H1 (cell line): ENCODE data around the gene AANAT. TPM values are rescaled to one million over a fixed set of nuclear protein-coding genes. Genes with fewer than 3 reads are reported as not detected.
A peak's percentile ranks its signal among the peaks of the same experiment; 100 is the strongest.

ENCODE experiments used
- CTCF ChIA-PET: fragments of 300-600 bp; sonication (Branson Sonifier 250); formaldehyde crosslinking; loops from one replicate; lab custom pipeline; 2021; ENCODE audit not compliant: partially characterized antibody; lab: Charles Lee
- POLR2A ChIA-PET: fragments of 300-600 bp; sonication (Branson Sonifier 250); formaldehyde crosslinking; loops from one replicate; lab custom pipeline; 2021; ENCODE audit warnings: inconsistent platforms; ENCODE audit not compliant: partially characterized antibody; lab: Charles Lee
- DNase-seq, 2 experiments: peaks; one replicate each; pipeline versions ENCODE4 v3.0.0 to v3.0.0-alpha.2; 2010 to 2022; ENCODE audit warnings: low spot score in 2 of 2, low read depth in 1 of 2, mixed read lengths in 1 of 2
- FAIRE-seq: peaks from 2 replicates; lab custom pipeline; 2011; peaks lifted over from hg19 to GRCh38; lab: Jason Lieb, UNC
- H2AFZ ChIP-seq: 2 replicates; pipeline ENCODE4 v1.8.1; 2012; ENCODE audit warnings: low read length, inconsistent platforms
- H2AK5ac ChIP-seq: 2 replicates; pipeline ENCODE4 v1.6.1; 2013; ENCODE audit warnings: low read depth, low read length
- H2BK120ac ChIP-seq: replicated peaks from 2 replicates; pipeline ENCODE3; 2013; ENCODE audit warnings: low read depth, low read length, inconsistent platforms
- H2BK12ac ChIP-seq: 2 replicates; pipeline ENCODE4 v1.6.1; 2013; ENCODE audit warnings: low read depth, low read length
- H2BK15ac ChIP-seq: 2 replicates; pipeline ENCODE4 v1.6.1; 2013; ENCODE audit warnings: low read length
- H2BK20ac ChIP-seq: 2 replicates; pipeline ENCODE4 v1.6.1; 2013; ENCODE audit warnings: low read length
- H2BK5ac ChIP-seq: 2 replicates; pipeline ENCODE4 v1.6.1; 2013; ENCODE audit warnings: low read depth, low read length
- H3K14ac ChIP-seq: 2 replicates; pipeline ENCODE4 v1.6.1; 2013; ENCODE audit warnings: inconsistent platforms; ENCODE audit not compliant: insufficient read length
- H3K18ac ChIP-seq: 2 replicates; pipeline ENCODE4 v1.6.1; 2013; ENCODE audit warnings: low read length; ENCODE audit errors: extremely low read depth
- H3K23ac ChIP-seq: 2 replicates; pipeline ENCODE4 v1.6.1; 2013; ENCODE audit warnings: inconsistent platforms; ENCODE audit not compliant: insufficient read length
- H3K23me2 ChIP-seq: 2 replicates; pipeline ENCODE4 v1.6.1; 2013; ENCODE audit warnings: low read depth, low read length
- H3K27ac ChIP-seq: 2 replicates; pipeline ENCODE4 v1.6.1; 2011; ENCODE audit warnings: low read depth, low read length, inconsistent platforms
- H3K27me3 ChIP-seq, 4 experiments: replicated peaks in 1 of 4; 1 replicate in 1 of 4; 2 replicates in 3 of 4; pipeline versions ENCODE4 v1.6.1 to v1.8.1; 2011 to 2013; ENCODE audit warnings: low read length in 3 of 4, mild to moderate bottlenecking in 3 of 4, inconsistent platforms in 2 of 4, mixed read lengths in 2 of 4, moderate library complexity in 1 of 4; ENCODE audit not compliant: control insufficient read depth in 3 of 4, insufficient read depth in 3 of 4; ENCODE audit errors: extremely low read depth in 1 of 4
- H3K36me3 ChIP-seq, 4 experiments: 2 replicates each; pipeline versions ENCODE4 v1.6.1 to v1.8.1; 2011 to 2013; ENCODE audit warnings: mild to moderate bottlenecking in 4 of 4, low read length in 3 of 4, moderate library complexity in 2 of 4, control low read depth in 1 of 4, inconsistent platforms in 1 of 4; ENCODE audit not compliant: insufficient read depth in 4 of 4, control insufficient read depth in 2 of 4
- H3K4ac ChIP-seq: replicated peaks from 2 replicates; pipeline ENCODE3; 2013; ENCODE audit warnings: low read length, low read depth, mixed read lengths, inconsistent platforms; ENCODE audit not compliant: insufficient read length
- H3K4me1 ChIP-seq, 4 experiments: replicated peaks in 1 of 4; 1 replicate in 1 of 4; 2 replicates in 3 of 4; pipeline versions ENCODE4 v1.6.1 to v1.8.1; 2011 to 2013; ENCODE audit warnings: low read length in 3 of 4, inconsistent platforms in 2 of 4, mixed read lengths in 1 of 4; ENCODE audit not compliant: insufficient read depth in 4 of 4, control insufficient read depth in 3 of 4
- H3K4me2 ChIP-seq, 2 experiments: 2 replicates each; pipeline versions ENCODE4 v1.6.1 to v1.8.1; 2011 to 2013; ENCODE audit warnings: low read depth in 2 of 2, low read length in 2 of 2, control low read depth in 1 of 2, inconsistent platforms in 1 of 2, mild to moderate bottlenecking in 1 of 2; ENCODE audit not compliant: insufficient read depth in 1 of 2
- H3K4me3 ChIP-seq, 4 experiments: fragments of 200-600, 300-600 bp in 1 of 4; sonication (generic), shearing (Covaris generic), sonication (Bioruptor Twin) in 1 of 4; 2 replicates each; pipeline versions ENCODE4 v1.5.1 to v1.8.1; 2011 to 2016; ENCODE audit warnings: low read length in 4 of 4, low read depth in 3 of 4, control low read depth in 2 of 4, inconsistent platforms in 2 of 4, mild to moderate bottlenecking in 2 of 4, mixed read lengths in 1 of 4, moderate library complexity in 1 of 4; ENCODE audit not compliant: insufficient read depth in 2 of 4; ENCODE audit errors: extremely low read depth in 1 of 4
- H3K56ac ChIP-seq: replicated peaks from 2 replicates; pipeline ENCODE3; 2013; ENCODE audit warnings: low read depth, mild to moderate bottlenecking, mixed read lengths, low read length, inconsistent platforms; ENCODE audit not compliant: insufficient read length
- H3K79me1 ChIP-seq: 2 replicates; pipeline ENCODE4 v1.6.1; 2013; ENCODE audit warnings: low read depth, low read length, control low read depth
- H3K79me2 ChIP-seq, 2 experiments: 2 replicates each; pipeline versions ENCODE4 v1.6.1 to v1.8.1; 2012 to 2013; ENCODE audit warnings: low read length in 2 of 2, mild to moderate bottlenecking in 2 of 2, inconsistent platforms in 1 of 2; ENCODE audit not compliant: insufficient read depth in 2 of 2, control insufficient read depth in 1 of 2
- H3K9ac ChIP-seq, 4 experiments: replicated peaks in 1 of 4; 1 replicate in 1 of 4; 2 replicates in 3 of 4; pipeline versions ENCODE4 v1.6.1 to v1.8.1; 2011 to 2013; ENCODE audit warnings: low read depth in 3 of 4, low read length in 3 of 4, control low read depth in 2 of 4, mild to moderate bottlenecking in 2 of 4, moderate library complexity in 2 of 4, inconsistent platforms in 1 of 4; ENCODE audit errors: extremely low read depth in 1 of 4
- H3K9me3 ChIP-seq, 2 experiments: 2 replicates each; pipeline versions ENCODE4 v1.6.1 to v1.8.1; 2012 to 2013; ENCODE audit warnings: mild to moderate bottlenecking in 2 of 2, moderate library complexity in 2 of 2, control low read depth in 1 of 2, inconsistent platforms in 1 of 2, low read depth in 1 of 2, low read length in 1 of 2, mixed read lengths in 1 of 2; ENCODE audit not compliant: insufficient read depth in 2 of 2
- H4K20me1 ChIP-seq, 2 experiments: replicated peaks in 1 of 2; 2 replicates each; pipeline versions ENCODE3 to v1.8.1; 2011 to 2013; ENCODE audit warnings: inconsistent platforms in 2 of 2, low read length in 2 of 2, mild to moderate bottlenecking in 1 of 2; ENCODE audit not compliant: insufficient read depth in 2 of 2, control insufficient read depth in 1 of 2
- H4K5ac ChIP-seq: 2 replicates; pipeline ENCODE4 v1.6.1; 2013; ENCODE audit warnings: low read length, low read depth, mixed read lengths, inconsistent platforms; ENCODE audit not compliant: insufficient read length
- H4K8ac ChIP-seq: 2 replicates; pipeline ENCODE4 v1.8.0; 2013; ENCODE audit warnings: mild to moderate bottlenecking, moderate library complexity, low read length, inconsistent platforms; ENCODE audit not compliant: insufficient read depth; ENCODE audit errors: extremely low read depth
- H4K91ac ChIP-seq: replicated peaks from 2 replicates; pipeline ENCODE3; 2013; ENCODE audit warnings: low read length, mixed read lengths, inconsistent platforms; ENCODE audit not compliant: insufficient read length
- ASH2L ChIP-seq: fragments of 200-600, 300-600 bp; sonication (generic); IDR thresholded peaks from one replicate; pipeline ENCODE4 v1.7.1; 2017; ENCODE audit warnings: low read length
- BRCA1 ChIP-seq: IDR thresholded peaks from 2 replicates; pipeline ENCODE4 v1.6.1; 2012; ENCODE audit warnings: low read depth, low read length, improper control_type of control experiment
- CHD2 ChIP-seq: IDR thresholded peaks from 2 replicates; pipeline ENCODE4 v1.6.1; 2012; ENCODE audit warnings: low read length, improper control_type of control experiment
- HDAC6 ChIP-seq: IDR thresholded peaks from one replicate; pipeline ENCODE4 v1.7.1; 2012; ENCODE audit warnings: low read depth, mild to moderate bottlenecking, inconsistent platforms, low read length, moderate library complexity
- KDM4A ChIP-seq: IDR thresholded peaks from one replicate; pipeline ENCODE4 v1.7.1; 2012; ENCODE audit warnings: low read depth, mild to moderate bottlenecking, moderate library complexity, low read length, inconsistent platforms; ENCODE audit not compliant: severe bottlenecking
- KDM5A ChIP-seq: fragments of 200-600 bp; IDR thresholded peaks from 2 replicates; pipeline ENCODE4 v1.7.1; 2012; ENCODE audit warnings: mild to moderate bottlenecking, low read length, inconsistent platforms, mixed read lengths
- NANOG ChIP-seq: IDR thresholded peaks from 2 replicates; pipeline ENCODE4 v1.6.1; 2011; ENCODE audit warnings: low read length, low read depth, mild to moderate bottlenecking, inconsistent platforms; ENCODE audit not compliant: insufficient read depth, poor library complexity, severe bottlenecking
- POLR2AphosphoS5 ChIP-seq: IDR thresholded peaks from 2 replicates; pipeline ENCODE4 v1.6.1; 2011; ENCODE audit warnings: low read depth, low read length
- POU5F1 ChIP-seq: IDR thresholded peaks from 2 replicates; pipeline ENCODE4 v1.6.1; 2011; ENCODE audit warnings: low read depth, mild to moderate bottlenecking, low read length, moderate library complexity
- RBBP5 ChIP-seq: IDR thresholded peaks from 2 replicates; pipeline ENCODE4 v1.7.1; 2012; ENCODE audit warnings: low read depth, mild to moderate bottlenecking, inconsistent platforms, low read length, moderate library complexity, borderline replicate concordance
- SIN3A ChIP-seq, 2 experiments: IDR thresholded peaks in 1 of 2; conservative IDR thresholded peaks in 1 of 2; 2 replicates each; pipeline ENCODE4 v1.6.1; 2011 to 2012; ENCODE audit warnings: low read length in 2 of 2, improper control_type of control experiment in 1 of 2, low read depth in 1 of 2, mild to moderate bottlenecking in 1 of 2
- SP1 ChIP-seq: IDR thresholded peaks from 2 replicates; pipeline ENCODE4 v1.6.1; 2011; ENCODE audit warnings: low read depth, low read length
- SP4 ChIP-seq: IDR thresholded peaks from 2 replicates; pipeline ENCODE4 v1.6.1; 2012; ENCODE audit warnings: low read length, inconsistent platforms
- SRF ChIP-seq: IDR thresholded peaks from 2 replicates; pipeline ENCODE4 v1.6.1; 2011; ENCODE audit warnings: mild to moderate bottlenecking, low read depth, low read length, moderate library complexity
- WGBS, 2 experiments: shearing (Covaris generic) in 1 of 2; methylation state at CpG; one replicate each; pipeline versions ENCODE4 v1.1.6 to v1.1.7; 2013 to 2015; ENCODE audit warnings: low lambda C conversion rate in 2 of 2, mixed read lengths in 2 of 2, inconsistent platforms in 1 of 2, low coverage in 1 of 2, missing lambda C conversion rate in 1 of 2; ENCODE audit not compliant: insufficient replicate concordance in 2 of 2, insufficient coverage in 1 of 2, insufficient read length in 1 of 2; ENCODE audit errors: extremely low coverage in 1 of 2, missing lambda C conversion rate in 1 of 2; 5-methylcytosine and 5-hydroxymethylcytosine counted together
- polyA plus RNA-seq, 7 experiments: library from polyadenylated mRNA; depleted of rRNA in 3 of 7; stranded (reverse) in 5 of 7; unstranded in 2 of 7; fragments of >200 nt in 5 of 7; fragments of 200-250 nt in 2 of 7; gene quantifications; 1 replicate in 5 of 7; 2 replicates in 1 of 7; 4 replicates in 1 of 7; pipeline versions ENCODE4 v1.2.1 to v1.2.3, GENCODE V29; 2011 to 2013; ENCODE audit warnings: missing spikeins in 2 of 7, mixed read lengths in 2 of 7
- total RNA-seq: library from RNA; stranded (reverse); fragmentation: NEBNext Ultra II Directional; extraction: Animal tissue kit (Norgen Biotek cat#: 25700); gene quantifications from 2 replicates; pipeline ENCODE4 v1.2.1, GENCODE V29; 2021

AANAT gene
- total and polyA plus RNA-seq, 2 of the 8 experiments (the other 6 are each of a cell fraction or from before 2014, with no cell fraction given), result 0.53 TPM; not detected in 1

GRCh38 chr17:76484228-76484725, 16.9 kb downstream of the AANAT start:
- H3K27ac ChIP-seq, result no peak overlapping the region
- no peak overlapping the region for H2BK12ac ChIP-seq
- WGBS, 2 experiments, result 92% methylated on average over 11 of the region's 11 CpGs; no CpG with 5 or more reads in 1 of the 2 experiments
- H2BK5ac ChIP-seq, result no peak overlapping the region
- H4K5ac ChIP-seq, result no peak overlapping the region
- peaks cover 0 to 1% of the 10 kb centered on the region in 2 experiments for H4K20me1 ChIP-seq
- no peaks in the 10 kb centered on the region for H3K4me1 ChIP-seq
- no peak overlapping the region for H2AFZ ChIP-seq
- no peak overlapping the region for H2BK120ac ChIP-seq
- no peak overlapping the region for H2BK20ac ChIP-seq
- TF ChIP-seq HDAC6 (no peak), SIN3A (conservative IDR thresholded peaks at IDR 0.05 in 1 of 2, IDR thresholded peaks at IDR 0.05 in 1 of 2; ENCODE audit: low read depth in 1 of 2, low read length in 2 of 2) (no peak), SP1 (no peak), POLR2AphosphoS5 (no peak), KDM4A (no peak), RBBP5 (no peak), NANOG (no peak), BRCA1 (no peak), POU5F1 (no peak), SRF (no peak), SP4 (no peak), ASH2L (no peak), KDM5A (no peak), CHD2 (no peak)
- peak overlapping the region; percentile 78 for H3K4ac ChIP-seq
- no peak for DNase-seq
- no peaks in the 10 kb centered on the region for H3K9me3 ChIP-seq
- H2AK5ac ChIP-seq, result no peak overlapping the region
- H3K23me2 ChIP-seq, result no peaks in the 10 kb centered on the region
- no peaks in the 10 kb centered on the region; a peak in 1 of 8 replicates for H3K36me3 ChIP-seq
- H3K56ac ChIP-seq, result no peak overlapping the region
- no peaks in the 10 kb centered on the region for H3K27me3 ChIP-seq
- ChIA-PET POLR2A (no interaction called here), CTCF (interaction anchor here (0.5 to 1.3 kb wide), 5 partner anchors 9 to 108 kb away, joined by 3 to 5 read pairs (median 3); no protein-coding TSS in a partner anchor)
- H3K79me2 ChIP-seq, result no peaks in the 10 kb centered on the region
- no peak for FAIRE-seq
- H3K4me2 ChIP-seq, result no peak overlapping the region
- H3K4me3 ChIP-seq, result no peak overlapping the region
- H3K79me1 ChIP-seq, result no peaks in the 10 kb centered on the region
- no peak overlapping the region for H3K18ac ChIP-seq
- no peak overlapping the region; the same call in 1 of the 2 replicates for H4K8ac ChIP-seq
- H3K23ac ChIP-seq, result no peak overlapping the region
- H3K14ac ChIP-seq, result no peak overlapping the region
- no peak overlapping the region for H4K91ac ChIP-seq
- H3K9ac ChIP-seq, result no peak overlapping the region
- 0 out of 2 replicates have a peak overlapping the region, but pooled peaks have one; percentile 61 for H2BK15ac ChIP-seq
